GM23338 (cell line): ENCODE measurements around the gene MACIR. TPM values are rescaled to one million over a fixed set of nuclear protein-coding genes. Genes with fewer than 3 reads are reported as not detected.

Experiments
- ATAC-seq: fragments of 200-7000 bp; cut with Tn5 transposase; 3 replicates; pipeline ENCODE4 v1.9.1; 2020
- DNase-seq: peaks from one replicate; pipeline ENCODE4 v3.0.0-alpha.2; 2015; ENCODE audit warnings: low spot score
- H2AFZ ChIP-seq: fragments of 200-600 bp; sonication (generic); 2 replicates; pipeline ENCODE4 v1.8.0; 2016; ENCODE audit warnings: antibody characterized with exemption, mild to moderate bottlenecking, moderate library complexity
- H3F3A ChIP-seq: fragments of 200-600 bp; sonication (generic); replicated peaks from 2 replicates; pipeline ENCODE4 v1.8.0; 2017; ENCODE audit warnings: antibody characterized with exemption, mixed run types, low read depth
- H3K27ac ChIP-seq: fragments of 200-600 bp; sonication (generic); 2 replicates; pipeline ENCODE4 v1.6.1; 2016; ENCODE audit warnings: low read depth
- H3K27me3 ChIP-seq: fragments of 200-600 bp; sonication (generic); 2 replicates; pipeline ENCODE4 v1.8.0; 2016; ENCODE audit warnings: mild to moderate bottlenecking, mixed run types, moderate library complexity; ENCODE audit not compliant: insufficient read depth
- H3K36me3 ChIP-seq: fragments of 200-600 bp; sonication (generic); 2 replicates; pipeline ENCODE4 v1.8.0; 2016; ENCODE audit warnings: mild to moderate bottlenecking; ENCODE audit not compliant: insufficient read depth
- H3K4me1 ChIP-seq: fragments of 200-600 bp; sonication (generic); 2 replicates; pipeline ENCODE4 v1.8.0; 2016; ENCODE audit warnings: mild to moderate bottlenecking, moderate library complexity; ENCODE audit not compliant: insufficient read depth
- H3K4me2 ChIP-seq: fragments of 200-600 bp; sonication (generic); 2 replicates; pipeline ENCODE4 v1.7.1; 2017; ENCODE audit warnings: mixed run types
- H3K4me3 ChIP-seq: fragments of 200-600 bp; sonication (generic); 2 replicates; pipeline ENCODE4 v1.6.1; 2016; ENCODE audit warnings: mixed run types
- H3K79me2 ChIP-seq: fragments of 200-600 bp; sonication (generic); replicated peaks from 2 replicates; pipeline ENCODE4 v1.8.0; 2017; ENCODE audit warnings: mild to moderate bottlenecking; ENCODE audit not compliant: insufficient read depth
- H3K9me2 ChIP-seq: fragments of 200-600 bp; sonication (generic); 2 replicates; pipeline ENCODE4 v1.8.0; 2017; ENCODE audit not compliant: insufficient read depth
- H4K20me1 ChIP-seq: fragments of 200-600 bp; sonication (generic); replicated peaks from 2 replicates; pipeline ENCODE4 v1.8.0; 2017; ENCODE audit warnings: mild to moderate bottlenecking; ENCODE audit not compliant: insufficient read depth
- H3K27ac Mint-ChIP-seq: 2 replicates; pipeline ENCODE4 v1.8.0; 2020; ENCODE audit warnings: inconsistent platforms, mild to moderate bottlenecking, moderate library complexity, mixed read lengths
- H3K27me3 Mint-ChIP-seq: 3 replicates; pipeline ENCODE4 v1.8.0; 2022; ENCODE audit warnings: low read depth, mild to moderate bottlenecking, moderate library complexity, mixed read lengths, inconsistent platforms; ENCODE audit not compliant: insufficient read depth, poor library complexity
- H3K36me3 Mint-ChIP-seq: 3 replicates; pipeline ENCODE4 v1.8.0; 2021; ENCODE audit warnings: low read depth, mild to moderate bottlenecking, inconsistent platforms, moderate library complexity, mixed read lengths
- H3K4me1 Mint-ChIP-seq: 3 replicates; pipeline ENCODE4 v1.8.0; 2020; ENCODE audit warnings: mild to moderate bottlenecking, inconsistent platforms, mixed read lengths
- H3K4me3 Mint-ChIP-seq: 3 replicates; pipeline ENCODE4 v1.8.0; 2021; ENCODE audit warnings: moderate library complexity, mild to moderate bottlenecking, inconsistent platforms, mixed read lengths
- H3K9me3 Mint-ChIP-seq: 3 replicates; pipeline ENCODE4 v1.8.0; 2020; ENCODE audit warnings: moderate library complexity, mild to moderate bottlenecking, inconsistent platforms, mixed read lengths
- CTCF ChIP-seq, 2 experiments: fragments of 200-600 bp in 1 of 2; sonication (generic) in 1 of 2; conservative IDR thresholded peaks; 2 replicates each; pipeline versions ENCODE4 v1.5.1 to v1.6.1; 2016 to 2017; ENCODE audit warnings: antibody characterized with exemption in 2 of 2, low read depth in 2 of 2, mild to moderate bottlenecking in 2 of 2, moderate library complexity in 1 of 2
- ETS1 ChIP-seq: IDR thresholded peaks from 2 replicates; pipeline ENCODE4 v1.6.1; 2016; ENCODE audit warnings: antibody characterized with exemption
- JUNB ChIP-seq: IDR thresholded peaks from one replicate; pipeline ENCODE4 v1.6.1; 2016; ENCODE audit warnings: antibody characterized with exemption; ENCODE audit not compliant: unreplicated experiment
- NANOG ChIP-seq: IDR thresholded peaks from 2 replicates; pipeline ENCODE4 v1.6.1; 2016; ENCODE audit warnings: antibody characterized with exemption, borderline replicate concordance
- POLR2AphosphoS5 ChIP-seq: IDR thresholded peaks from 2 replicates; pipeline ENCODE4 v1.6.1; 2016; ENCODE audit warnings: antibody characterized with exemption, low read depth
- ZNF462 ChIP-seq: fragments of 250-450 bp; sonication (Bioruptor Pico); IDR thresholded peaks from 2 replicates; pipeline ENCODE4 v1.5.0; 2020; ENCODE audit warnings: mild to moderate bottlenecking, moderate library complexity
- polyA plus RNA-seq: library from polyadenylated mRNA; unstranded; fragments of >200 nt; fragmentation: Nextera tagmentation; extraction: Ambion mirVana; gene quantifications from 2 replicates; pipeline ENCODE4 v1.2.1, GENCODE V29; 2016
- total RNA-seq: library from RNA; depleted of rRNA; stranded (reverse); fragments of >200 nt; shearing (Covaris generic); gene quantifications from 2 replicates; pipeline ENCODE4 v1.2.3, GENCODE V29; 2014

MACIR gene
- total and polyA plus RNA-seq, 2 experiments from 2014 or later, result 11.7 to 27.6 TPM

GRCh38 chr5:103237778-103238177 lies 20.8 kb upstream of the MACIR start:
- TF ChIP-seq JUNB (no peak), CTCF (conservative IDR thresholded peaks at IDR 0.05; ENCODE audit: low read depth in 2 of 2) (no peak), POLR2AphosphoS5 (no peak), ZNF462 (CRISPR knock-in tag) (no peak), NANOG (no peak), ETS1 (no peak)
- no peak overlapping the region for H3K4me3 Mint-ChIP-seq
- Histone ChIP-seq H2AFZ (no peak overlapping the region), H3K27me3 (no peaks in the 10 kb centered on the region), H3K9me2 (no peaks in the 10 kb centered on the region), H3K27ac (no peak overlapping the region), H4K20me1 (no peaks in the 10 kb centered on the region), H3K79me2 (no peaks in the 10 kb centered on the region), H3K36me3 (no peaks in the 10 kb centered on the region), H3K4me3 (no peak overlapping the region), H3K4me1 (no peaks in the 10 kb centered on the region), H3F3A (no peaks in the 10 kb centered on the region), H3K4me2 (no peak overlapping the region)
- peaks cover 5% of the 10 kb centered on the region; the same call in 1 of the 3 replicates for H3K36me3 Mint-ChIP-seq
- no peaks in the 10 kb centered on the region for H3K4me1 Mint-ChIP-seq
- DNase-seq (no peak), ATAC-seq (no peak)
- peaks cover 14% of the 10 kb centered on the region; the same call in 2 of the 3 replicates for H3K9me3 Mint-ChIP-seq
- H3K27ac Mint-ChIP-seq, result no peak overlapping the region
- no peaks in the 10 kb centered on the region for H3K27me3 Mint-ChIP-seq
